ENCODE measurements around the gene KRTAP1-5.
"Not testable (repeated sequence)": the region's sequence is repeated elsewhere in the genome, so short reads cannot be mapped to it uniquely, and the experiment has no call there.

The KRTAP1-5 gene

GRCh38 chr17:41061964-41062363, 35.0 kb upstream of the KRTAP1-5 start:
- no peaks in the 10 kb centered on the region for H3K36me3 ChIP-seq (ENCODE audit: control insufficient read depth, insufficient read depth, low read length)
- H3K27me3 ChIP-seq (ENCODE audit: control insufficient read depth, insufficient read depth, low read length): no peaks in the 10 kb centered on the region
- no peaks in the 10 kb centered on the region; the same call in 1 of the 2 replicates for H3K4me1 ChIP-seq (ENCODE audit: control insufficient read depth, insufficient read depth, low read length)
- H3K4me3 ChIP-seq (ENCODE audit: low read depth, low read length): no peak overlapping the region
- H3K27ac ChIP-seq (ENCODE audit: low read depth, low read length): no peak overlapping the region
- no peaks in the 10 kb centered on the region for H3K9me3 ChIP-seq (ENCODE audit: control insufficient read depth, insufficient read depth, low read length)
- H3K9ac ChIP-seq (ENCODE audit: low read depth, low read length): no peak overlapping the region

GRCh38 chr17:41060052-41060604, 33.1 kb upstream of the KRTAP1-5 start, which contains the start of gene KRTAP2-3:
Gene KRTAP2-3, minus strand, starts transcription at chr17:41060114. Its CDS starts 64 bp downstream, at chr17:41060050.
- Histone ChIP-seq H3K27me3 (ENCODE audit: control insufficient read depth, insufficient read depth, low read length) (no peaks in the 10 kb centered on the region), H3K9ac (ENCODE audit: low read depth, low read length) (no peak within 1 kb of the TSS), H3K4me1 (ENCODE audit: control insufficient read depth, insufficient read depth, low read length) (no peaks in the 10 kb centered on the region; the same call in 1 of the 2 replicates), H3K27ac (ENCODE audit: low read depth, low read length) (no peak within 1 kb of the TSS), H3K36me3 (ENCODE audit: control insufficient read depth, insufficient read depth, low read length) (no peaks in the 10 kb centered on the region), H3K4me3 (ENCODE audit: low read depth, low read length) (no peak within 1 kb of the TSS), H3K9me3 (ENCODE audit: control insufficient read depth, insufficient read depth, low read length) (no peaks in the 10 kb centered on the region)

GRCh38 chr17:41059276-41060051, 32.5 kb upstream of the KRTAP1-5 start:
- H3K36me3 ChIP-seq (ENCODE audit: control insufficient read depth, insufficient read depth, low read length); H3K9me3 ChIP-seq (ENCODE audit: control insufficient read depth, insufficient read depth, low read length); H3K4me3 ChIP-seq (ENCODE audit: low read depth, low read length); H3K4me1 ChIP-seq (ENCODE audit: control insufficient read depth, insufficient read depth, low read length); H3K9ac ChIP-seq (ENCODE audit: low read depth, low read length); H3K27ac ChIP-seq (ENCODE audit: low read depth, low read length); H3K27me3 ChIP-seq (ENCODE audit: control insufficient read depth, insufficient read depth, low read length): not testable (repeated sequence)

GRCh38 chr17:41058741-41059140, 31.7 kb upstream of the KRTAP1-5 start:
- no peak overlapping the region for H3K4me3 ChIP-seq (ENCODE audit: low read depth, low read length)
- H3K4me1 ChIP-seq (ENCODE audit: control insufficient read depth, insufficient read depth, low read length): no peaks in the 10 kb centered on the region; the same call in 1 of the 2 replicates
- H3K9me3 ChIP-seq (ENCODE audit: control insufficient read depth, insufficient read depth, low read length): no peaks in the 10 kb centered on the region
- no peaks in the 10 kb centered on the region for H3K27me3 ChIP-seq (ENCODE audit: control insufficient read depth, insufficient read depth, low read length)
- H3K27ac ChIP-seq (ENCODE audit: low read depth, low read length): no peak overlapping the region
- no peaks in the 10 kb centered on the region for H3K36me3 ChIP-seq (ENCODE audit: control insufficient read depth, insufficient read depth, low read length)
- H3K9ac ChIP-seq (ENCODE audit: low read depth, low read length): no peak overlapping the region

- no peaks in the 10 kb centered on the region; the same call in 1 of the 2 replicates for H3K4me1 ChIP-seq (ENCODE audit: control insufficient read depth, insufficient read depth, low read length)
- H3K4me3 ChIP-seq (ENCODE audit: low read depth, low read length): no peak overlapping the region
- no peaks in the 10 kb centered on the region for H3K36me3 ChIP-seq (ENCODE audit: control insufficient read depth, insufficient read depth, low read length)
- no peak overlapping the region for H3K27ac ChIP-seq (ENCODE audit: low read depth, low read length)
- H3K27me3 ChIP-seq (ENCODE audit: control insufficient read depth, insufficient read depth, low read length): no peaks in the 10 kb centered on the region
- H3K9me3 ChIP-seq (ENCODE audit: control insufficient read depth, insufficient read depth, low read length): no peaks in the 10 kb centered on the region
- H3K9ac ChIP-seq (ENCODE audit: low read depth, low read length): no peak overlapping the region
Observed at GRCh38 chr17:41057547-41057946, 30.5 kb upstream of the KRTAP1-5 start.

GRCh38 chr17:41055130-41055529, 28.1 kb upstream of the KRTAP1-5 start, which contains the start of gene KRTAP2-2:
Gene KRTAP2-2, minus strand, starts transcription at chr17:41055230. Its CDS starts 19 bp downstream, at chr17:41055211.
- H3K27me3 ChIP-seq (ENCODE audit: control insufficient read depth, insufficient read depth, low read length); H3K4me1 ChIP-seq (ENCODE audit: control insufficient read depth, insufficient read depth, low read length); H3K36me3 ChIP-seq (ENCODE audit: control insufficient read depth, insufficient read depth, low read length); H3K4me3 ChIP-seq (ENCODE audit: low read depth, low read length); H3K9ac ChIP-seq (ENCODE audit: low read depth, low read length); H3K27ac ChIP-seq (ENCODE audit: low read depth, low read length); H3K9me3 ChIP-seq (ENCODE audit: control insufficient read depth, insufficient read depth, low read length): not testable (repeated sequence)

GRCh38 chr17:41054556-41054955, 27.5 kb upstream of the KRTAP1-5 start:
- not testable (repeated sequence) for H3K4me3 ChIP-seq (ENCODE audit: low read depth, low read length); H3K9ac ChIP-seq (ENCODE audit: low read depth, low read length); H3K27ac ChIP-seq (ENCODE audit: low read depth, low read length); H3K4me1 ChIP-seq (ENCODE audit: control insufficient read depth, insufficient read depth, low read length); H3K27me3 ChIP-seq (ENCODE audit: control insufficient read depth, insufficient read depth, low read length); H3K36me3 ChIP-seq (ENCODE audit: control insufficient read depth, insufficient read depth, low read length); H3K9me3 ChIP-seq (ENCODE audit: control insufficient read depth, insufficient read depth, low read length)

GRCh38 chr17:41054025-41054424, 27.0 kb upstream of the KRTAP1-5 start:
- no peaks in the 10 kb centered on the region for H3K27me3 ChIP-seq (ENCODE audit: control insufficient read depth, insufficient read depth, low read length)
- no peak overlapping the region for H3K9ac ChIP-seq (ENCODE audit: low read depth, low read length)
- H3K4me3 ChIP-seq (ENCODE audit: low read depth, low read length): no peak overlapping the region
- H3K9me3 ChIP-seq (ENCODE audit: control insufficient read depth, insufficient read depth, low read length): no peaks in the 10 kb centered on the region
- H3K4me1 ChIP-seq (ENCODE audit: control insufficient read depth, insufficient read depth, low read length): no peaks in the 10 kb centered on the region
- H3K36me3 ChIP-seq (ENCODE audit: control insufficient read depth, insufficient read depth, low read length): no peaks in the 10 kb centered on the region
- no peak overlapping the region for H3K27ac ChIP-seq (ENCODE audit: low read depth, low read length)

GRCh38 chr17:41052566-41052965, 25.6 kb upstream of the KRTAP1-5 start:
- Histone ChIP-seq H3K4me1 (ENCODE audit: control insufficient read depth, insufficient read depth, low read length) (0 out of 2 replicates have a peak, but pooled peaks cover 5% of the 10 kb centered on the region), H3K9me3 (ENCODE audit: control insufficient read depth, insufficient read depth, low read length) (no peaks in the 10 kb centered on the region), H3K9ac (ENCODE audit: low read depth, low read length) (no peak overlapping the region), H3K4me3 (ENCODE audit: low read depth, low read length) (no peak overlapping the region), H3K36me3 (ENCODE audit: control insufficient read depth, insufficient read depth, low read length) (no peaks in the 10 kb centered on the region), H3K27ac (ENCODE audit: low read depth, low read length) (no peak overlapping the region), H3K27me3 (ENCODE audit: control insufficient read depth, insufficient read depth, low read length) (no peaks in the 10 kb centered on the region)

- Histone ChIP-seq H3K9me3 (ENCODE audit: control insufficient read depth, insufficient read depth, low read length) (no peaks in the 10 kb centered on the region), H3K27me3 (ENCODE audit: control insufficient read depth, insufficient read depth, low read length) (no peaks in the 10 kb centered on the region), H3K9ac (ENCODE audit: low read depth, low read length) (no peak overlapping the region), H3K36me3 (ENCODE audit: control insufficient read depth, insufficient read depth, low read length) (no peaks in the 10 kb centered on the region), H3K4me3 (ENCODE audit: low read depth, low read length) (no peak overlapping the region), H3K4me1 (ENCODE audit: control insufficient read depth, insufficient read depth, low read length) (0 out of 2 replicates have a peak, but pooled peaks cover 5% of the 10 kb centered on the region), H3K27ac (ENCODE audit: low read depth, low read length) (no peak overlapping the region)
Observed at GRCh38 chr17:41049110-41049509, 22.1 kb upstream of the KRTAP1-5 start.

- Histone ChIP-seq H3K27ac (ENCODE audit: low read depth, low read length) (no peak overlapping the region), H3K36me3 (ENCODE audit: control insufficient read depth, insufficient read depth, low read length) (no peaks in the 10 kb centered on the region), H3K27me3 (ENCODE audit: control insufficient read depth, insufficient read depth, low read length) (no peaks in the 10 kb centered on the region), H3K9ac (ENCODE audit: low read depth, low read length) (no peak overlapping the region), H3K4me3 (ENCODE audit: low read depth, low read length) (no peak overlapping the region), H3K4me1 (ENCODE audit: control insufficient read depth, insufficient read depth, low read length) (0 out of 2 replicates have a peak, but pooled peaks cover 5% of the 10 kb centered on the region), H3K9me3 (ENCODE audit: control insufficient read depth, insufficient read depth, low read length) (no peaks in the 10 kb centered on the region)
Observed at GRCh38 chr17:41048441-41048840, 21.4 kb upstream of the KRTAP1-5 start.

All from HUES48 (cell line).